Measurements from ENCODE around the gene KCNAB2. TPM values are rescaled to one million over a fixed set of nuclear protein-coding genes. Genes with fewer than 3 reads are reported as not detected.
A peak's percentile ranks its signal among the peaks of the same experiment; 100 is the strongest.

Gene KCNAB2
- polyA plus RNA-seq, 1 experiment = 10.3 TPM

- DNase-seq (ENCODE audit: low read depth) = no peak
- no peaks in the 10 kb centered on the region for H3K36me3 ChIP-seq (ENCODE audit: control insufficient read depth, insufficient read depth, low read length)
- no peak overlapping the region for H3K4me3 ChIP-seq (ENCODE audit: low read depth, low read length)
- 0 out of 2 replicates have a peak, but pooled peaks have one; percentile 2 for TF ChIP-seq CTCF (IDR thresholded peaks at IDR 0.05; ENCODE audit: insufficient read depth, low read depth, low read length)
- H3K27me3 ChIP-seq (ENCODE audit: control insufficient read depth, insufficient read depth, low read length) = no peaks in the 10 kb centered on the region
- CTCF ChIA-PET = no interaction called here
- POLR2A ChIA-PET = no interaction called here
Measured at GRCh38 chr1:6105763-6106162, 60.1 kb downstream of the KCNAB2 start.

GRCh38 chr1:6106321-6106731, 60.6 kb downstream of the KCNAB2 start:
- POLR2A ChIA-PET = no interaction called here
- CTCF ChIA-PET = no interaction called here

GRCh38 chr1:6106977-6107376, 61.3 kb downstream of the KCNAB2 start:
- Histone ChIP-seq H3K4me3 (ENCODE audit: low read depth, low read length) (no peak overlapping the region), H3K36me3 (ENCODE audit: control insufficient read depth, insufficient read depth, low read length) (no peaks in the 10 kb centered on the region), H3K27me3 (ENCODE audit: control insufficient read depth, insufficient read depth, low read length) (no peaks in the 10 kb centered on the region)
- DNase-seq (ENCODE audit: low read depth) = no peak
- POLR2A ChIA-PET = no interaction called here
- CTCF ChIA-PET = no interaction called here
- TF ChIP-seq CTCF (IDR thresholded peaks at IDR 0.05; ENCODE audit: insufficient read depth, low read depth, low read length) = no peak

More at GRCh38 chr1:6106321-6106731, 60.6 kb downstream of the KCNAB2 start:
- no peak for TF ChIP-seq CTCF (IDR thresholded peaks at IDR 0.05; ENCODE audit: insufficient read depth, low read depth, low read length)
- Histone ChIP-seq H3K36me3 (ENCODE audit: control insufficient read depth, insufficient read depth, low read length) (no peaks in the 10 kb centered on the region), H3K27me3 (ENCODE audit: control insufficient read depth, insufficient read depth, low read length) (no peaks in the 10 kb centered on the region), H3K4me3 (ENCODE audit: low read depth, low read length) (no peak overlapping the region)
- no peak for DNase-seq (ENCODE audit: low read depth)

- Histone ChIP-seq H3K4me3 (ENCODE audit: low read depth, low read length) (no peak overlapping the region), H3K27me3 (ENCODE audit: control insufficient read depth, insufficient read depth, low read length) (no peaks in the 10 kb centered on the region), H3K36me3 (ENCODE audit: control insufficient read depth, insufficient read depth, low read length) (no peaks in the 10 kb centered on the region)
- ChIA-PET POLR2A (no interaction called here), CTCF (no interaction called here)
- TF ChIP-seq CTCF (IDR thresholded peaks at IDR 0.05; ENCODE audit: insufficient read depth, low read depth, low read length) = no peak
- no peak for DNase-seq (ENCODE audit: low read depth)
Measured at GRCh38 chr1:6107409-6108356, 62.0 kb downstream of the KCNAB2 start.

- no peaks in the 10 kb centered on the region for H3K27me3 ChIP-seq (ENCODE audit: control insufficient read depth, insufficient read depth, low read length)
- TF ChIP-seq CTCF (IDR thresholded peaks at IDR 0.05; ENCODE audit: insufficient read depth, low read depth, low read length) = no peak
- no peak overlapping the region for H3K4me3 ChIP-seq (ENCODE audit: low read depth, low read length)
- no peaks in the 10 kb centered on the region for H3K36me3 ChIP-seq (ENCODE audit: control insufficient read depth, insufficient read depth, low read length)
- POLR2A ChIA-PET = no interaction called here
- CTCF ChIA-PET = interaction anchor here (0.9 to 1.4 kb wide), 11 partner anchors 9 to 137 kb away, joined by 3 to 27 read pairs (median 4); no protein-coding TSS in a partner anchor
- DNase-seq (ENCODE audit: low read depth) = no peak
Measured at GRCh38 chr1:6108476-6108875, 62.8 kb downstream of the KCNAB2 start.
